ENCODE measurements around the gene ALK.

The ALK gene

GRCh38 chr2:29215739-29216608 lies 705.4 kb downstream of the ALK start:
- DNase-seq, result no peak

- DNase-seq, result no peak
These were observed 706.3 kb downstream of the ALK start for GRCh38 chr2:29215073-29215472.

GRCh38 chr2:29213888-29214291 lies 707.5 kb downstream of the ALK start:
- DNase-seq, result no peak

- no peak for DNase-seq
These were observed 709.4 kb downstream of the ALK start for GRCh38 chr2:29212009-29212408.

- DNase-seq, result no peak
These were observed 711.8 kb downstream of the ALK start for GRCh38 chr2:29209551-29209950.

GRCh38 chr2:29207352-29208148 lies 713.8 kb downstream of the ALK start:
- no peak for DNase-seq

GRCh38 chr2:29206941-29207340 lies 714.4 kb downstream of the ALK start:
- DNase-seq, result no peak

- DNase-seq, result no peak
These were observed 718.4 kb downstream of the ALK start for GRCh38 chr2:29202819-29203495.

GRCh38 chr2:29201979-29202378 lies 719.4 kb downstream of the ALK start:
- no peak for DNase-seq

GRCh38 chr2:29196792-29197788 lies 724.3 kb downstream of the ALK start:
- no peak for DNase-seq

GRCh38 chr2:29195796-29196195 lies 725.6 kb downstream of the ALK start:
- no peak for DNase-seq

- DNase-seq, result no peak
These were observed 727.7 kb downstream of the ALK start for GRCh38 chr2:29193681-29194080.

- no peak for DNase-seq
These were observed 728.3 kb downstream of the ALK start for GRCh38 chr2:29193111-29193510.

- no peak for DNase-seq
These were observed 728.9 kb downstream of the ALK start for GRCh38 chr2:29192526-29192925.

GRCh38 chr2:29191817-29192216 lies 729.6 kb downstream of the ALK start:
- DNase-seq, result no peak

- DNase-seq, result no peak
These were observed 732.3 kb downstream of the ALK start for GRCh38 chr2:29189052-29189451.

GRCh38 chr2:29187926-29188325 lies 733.5 kb downstream of the ALK start:
- DNase-seq, result no peak

- no peak for DNase-seq
These were observed 734.6 kb downstream of the ALK start for GRCh38 chr2:29186817-29187216.

- DNase-seq, result no peak
These were observed 736.9 kb downstream of the ALK start for GRCh38 chr2:29184531-29184930.

GRCh38 chr2:29182920-29183319 lies 738.5 kb downstream of the ALK start:
- DNase-seq, result no peak

GRCh38 chr2:29182334-29182733 lies 739.1 kb downstream of the ALK start:
- DNase-seq, result no peak

GRCh38 chr2:29175338-29175737 lies 746.0 kb downstream of the ALK start:
- no peak for DNase-seq

Measured in activated gamma-delta T cell (primary cell).